ENCODE data around the gene RALGAPB. TPM values are rescaled to one million over a fixed set of nuclear protein-coding genes. Genes with fewer than 3 reads are reported as not detected.
A peak's percentile ranks its signal among the peaks of the same experiment; 100 is the strongest.
"Not testable (repeated sequence)": the region's sequence is repeated elsewhere in the genome, so short reads cannot be mapped to it uniquely, and the experiment has no call there.

Gene RALGAPB
- total RNA-seq, 2 donors from 2014 or later: 23.1 to 24.4 TPM

- 48 to 63% methylated on average over 6 of the region's 6 CpGs for WGBS, 2 donors
- Histone ChIP-seq H3K36me3 (replicated peaks in 1 of 2; ENCODE audit: insufficient read depth in 1 of 2, low read depth in 2 of 2) (peaks cover 0 to 11% of the 10 kb centered on the region in 2 donors), H3K27ac (no peak overlapping the region), H3K9me3 (no peaks in the 10 kb centered on the region), H3K4me1 (peaks cover 11% of the 10 kb centered on the region), H3K27me3 (no peaks in the 10 kb centered on the region), H3K4me3 (no peak overlapping the region)
- TF ChIP-seq POLR2A (IDR thresholded peaks at IDR 0.05): no peak
- no peak for TF ChIP-seq CTCF (IDR thresholded peaks at IDR 0.05)
- no peak for ATAC-seq
- DNase-seq: no peak
- intact Hi-C loops (cut with DNase I): no loop called here
Measured at GRCh38 chr20:38435555-38435939, 37.1 kb upstream of the RALGAPB start.

- peaks cover 11% of the 10 kb centered on the region for H3K4me1 ChIP-seq
- H3K4me3 ChIP-seq: no peak overlapping the region
- no peak for ATAC-seq
- H3K36me3 ChIP-seq (replicated peaks in 1 of 2; ENCODE audit: insufficient read depth in 1 of 2, low read depth in 2 of 2): no peaks in the 10 kb centered on the region
- no peak for DNase-seq
- WGBS, 2 donors: 69 to 74% methylated on average over 6 of the region's 6 CpGs
- TF ChIP-seq CTCF (IDR thresholded peaks at IDR 0.05): no peak
- TF ChIP-seq POLR2A (IDR thresholded peaks at IDR 0.05): no peak
- intact Hi-C loops (cut with DNase I): no loop called here
- no peak overlapping the region for H3K27ac ChIP-seq
- no peaks in the 10 kb centered on the region for H3K9me3 ChIP-seq
- no peaks in the 10 kb centered on the region for H3K27me3 ChIP-seq
Measured at GRCh38 chr20:38437796-38438195, 34.8 kb upstream of the RALGAPB start.

GRCh38 chr20:38441110-38441509 lies 31.5 kb upstream of the RALGAPB start:
- DNase-seq; ATAC-seq; intact Hi-C loops (cut with DNase I); H3K9me3 ChIP-seq; H3K27ac ChIP-seq; H3K36me3 ChIP-seq (replicated peaks in 1 of 2; ENCODE audit: insufficient read depth in 1 of 2, low read depth in 2 of 2); H3K4me3 ChIP-seq; H3K27me3 ChIP-seq; H3K4me1 ChIP-seq: not testable (repeated sequence)
- WGBS, 2 donors: 85 to 88% methylated on average over 8 of the region's 8 CpGs

- Histone ChIP-seq H3K27me3 (no peaks in the 10 kb centered on the region), H3K4me1 (no peaks in the 10 kb centered on the region), H3K36me3 (replicated peaks in 1 of 2; ENCODE audit: insufficient read depth in 1 of 2, low read depth in 2 of 2) (no peaks in the 10 kb centered on the region), H3K9me3 (no peaks in the 10 kb centered on the region), H3K27ac (no peak overlapping the region), H3K4me3 (no peak overlapping the region)
- ATAC-seq (no peak), DNase-seq (no peak)
- intact Hi-C loops (cut with DNase I): no loop called here
- 56 to 58% methylated on average over 9 of the region's 9 CpGs for WGBS, 2 donors
- no peak for TF ChIP-seq POLR2A (IDR thresholded peaks at IDR 0.05)
- TF ChIP-seq CTCF (IDR thresholded peaks at IDR 0.05): no peak
Measured at GRCh38 chr20:38441916-38442315, 30.7 kb upstream of the RALGAPB start.

GRCh38 chr20:38445381-38445796 lies 27.3 kb upstream of the RALGAPB start:
- H3K27me3 ChIP-seq: no peaks in the 10 kb centered on the region
- intact Hi-C loops (cut with DNase I): no loop called here

GRCh38 chr20:38445901-38446425 lies 26.7 kb upstream of the RALGAPB start:
- H3K36me3 ChIP-seq (replicated peaks in 1 of 2; ENCODE audit: insufficient read depth in 1 of 2, low read depth in 2 of 2): no peaks in the 10 kb centered on the region
- intact Hi-C loops (cut with DNase I): no loop called here
- H3K4me1 ChIP-seq: peaks cover 11% of the 10 kb centered on the region
- TF ChIP-seq CTCF (IDR thresholded peaks at IDR 0.05): no peak
- no peak overlapping the region for H3K27ac ChIP-seq
- no peaks in the 10 kb centered on the region for H3K27me3 ChIP-seq
- 55 to 61% methylated on average over 6 of the region's 6 CpGs for WGBS, 2 donors
- H3K9me3 ChIP-seq: no peaks in the 10 kb centered on the region
- DNase-seq (no peak), ATAC-seq (no peak)
- peak overlapping the region in 1 of 2 donors; percentile 77 for H3K4me3 ChIP-seq

More at GRCh38 chr20:38445381-38445796, 27.3 kb upstream of the RALGAPB start:
- ATAC-seq (no peak), DNase-seq (no peak)
- no peak for TF ChIP-seq POLR2A (IDR thresholded peaks at IDR 0.05)
- Histone ChIP-seq H3K4me3 (no peak overlapping the region), H3K9me3 (no peaks in the 10 kb centered on the region), H3K27ac (no peak overlapping the region), H3K4me1 (peaks cover 11% of the 10 kb centered on the region), H3K36me3 (replicated peaks in 1 of 2; ENCODE audit: insufficient read depth in 1 of 2, low read depth in 2 of 2) (no peaks in the 10 kb centered on the region)
- WGBS, 2 donors: 71 to 78% methylated on average over 3 of the region's 3 CpGs

All from body of pancreas (tissue), 4 donors.